SK-N-SH treated with all-trans-retinoic acid at 6 μM for 48 hours (cell line): Measurements from ENCODE around the gene CBL.

Experiments used
- ATAC-seq: fragments of 200-7000 bp; cut with Tn5 transposase; 3 replicates; pipeline ENCODE4 v1.9.1; 2020; ENCODE audit warnings: mild to moderate bottlenecking, moderate library complexity
- ARNTL ChIP-seq: fragments of 450-650 bp; formaldehyde crosslinking; IDR thresholded peaks from 2 replicates; pipeline ENCODE4 v1.5.0; 2020; ENCODE audit warnings: low read depth, mild to moderate bottlenecking, moderate library complexity, borderline replicate concordance
- CREB5 ChIP-seq: fragments of 250-450 bp; sonication (Bioruptor Pico); IDR thresholded peaks from 2 replicates; pipeline ENCODE4 v1.5.1; 2020; ENCODE audit warnings: low read depth, mild to moderate bottlenecking, moderate library complexity
- CSDC2 ChIP-seq: fragments of 250-450 bp; sonication (Bioruptor Pico); IDR thresholded peaks from 2 replicates; pipeline ENCODE4 v1.5.0; 2020; ENCODE audit warnings: mild to moderate bottlenecking, moderate library complexity
- CSRNP3 ChIP-seq: fragments of 250-450 bp; sonication (Bioruptor Pico); IDR thresholded peaks from 2 replicates; pipeline ENCODE4 v1.5.1; 2021; ENCODE audit warnings: mild to moderate bottlenecking, moderate library complexity
- ESRRG ChIP-seq: fragments of 250-450 bp; sonication (Bioruptor Pico); IDR thresholded peaks from 2 replicates; pipeline ENCODE4 v1.6.1; 2021; ENCODE audit warnings: mild to moderate bottlenecking
- ISL1 ChIP-seq: fragments of 250-450 bp; sonication (Bioruptor Pico); IDR thresholded peaks from 2 replicates; pipeline ENCODE4 v2.1.2; 2022; ENCODE audit warnings: mild to moderate bottlenecking, moderate library complexity
- OSR1 ChIP-seq: fragments of 250-450 bp; sonication (Bioruptor Pico); IDR thresholded peaks from 2 replicates; pipeline ENCODE4 v1.8.0; 2022; ENCODE audit warnings: moderate library complexity, mild to moderate bottlenecking, inconsistent platforms
- PATZ1 ChIP-seq: fragments of 250-450 bp; sonication (Bioruptor Pico); IDR thresholded peaks from 2 replicates; pipeline ENCODE4 v1.8.0; 2020; ENCODE audit warnings: mild to moderate bottlenecking, moderate library complexity, borderline replicate concordance
- POU6F1 ChIP-seq: fragments of 250-450 bp; sonication (Bioruptor Pico); IDR thresholded peaks from 2 replicates; pipeline ENCODE4 v1.8.0; 2021; ENCODE audit warnings: low read depth, mild to moderate bottlenecking, moderate library complexity, borderline replicate concordance
- SNAI2 ChIP-seq: fragments of 250-450 bp; sonication (Bioruptor Pico); IDR thresholded peaks from 2 replicates; pipeline ENCODE4 v1.5.0; 2020; ENCODE audit warnings: mild to moderate bottlenecking, moderate library complexity
- TCF4 ChIP-seq: fragments of 250-450 bp; sonication (Bioruptor Pico); IDR thresholded peaks from 2 replicates; pipeline ENCODE4 v1.8.0; 2021; ENCODE audit warnings: mild to moderate bottlenecking, moderate library complexity, borderline replicate concordance
- TOX ChIP-seq: fragments of 250-450 bp; sonication (Bioruptor Pico); IDR thresholded peaks from 2 replicates; pipeline ENCODE4 v1.8.0; 2021; ENCODE audit warnings: mild to moderate bottlenecking, moderate library complexity, borderline replicate concordance
- TSHZ2 ChIP-seq: fragments of 250-450 bp; sonication (Bioruptor Pico); IDR thresholded peaks from 2 replicates; pipeline ENCODE4 v1.5.0; 2020; ENCODE audit warnings: mild to moderate bottlenecking, moderate library complexity
- ZC3H10 ChIP-seq: fragments of 250-450 bp; sonication (Bioruptor Pico); IDR thresholded peaks from 2 replicates; pipeline ENCODE4 v1.5.1; 2021; ENCODE audit warnings: mild to moderate bottlenecking, moderate library complexity
- ZFP3 ChIP-seq: fragments of 250-450 bp; sonication (Bioruptor Pico); IDR thresholded peaks from 2 replicates; pipeline ENCODE4 v1.5.0; 2020; ENCODE audit warnings: mild to moderate bottlenecking, moderate library complexity
- ZFP30 ChIP-seq: fragments of 450-650 bp; formaldehyde crosslinking; IDR thresholded peaks from 2 replicates; pipeline ENCODE4 v1.5.0; 2022; ENCODE audit warnings: mild to moderate bottlenecking, moderate library complexity
- ZNF565 ChIP-seq: fragments of 450-650 bp; formaldehyde crosslinking; conservative IDR thresholded peaks from 2 replicates; pipeline ENCODE4 v1.5.0; 2020; ENCODE audit warnings: low read depth, mild to moderate bottlenecking, moderate library complexity
- ZNF70 ChIP-seq: fragments of 450-650 bp; formaldehyde crosslinking; IDR thresholded peaks from 2 replicates; pipeline ENCODE4 v1.5.0; 2020; ENCODE audit warnings: mild to moderate bottlenecking, moderate library complexity
- ZNF8 ChIP-seq: fragments of 450-650 bp; formaldehyde crosslinking; IDR thresholded peaks from 2 replicates; pipeline ENCODE4 v1.5.0; 2020; ENCODE audit warnings: mild to moderate bottlenecking, moderate library complexity

CBL gene

GRCh38 chr11:119157063-119157462, 49.1 kb upstream of the CBL start (continued):
- TF ChIP-seq CREB5 (CRISPR knock-in tag), result no peak
- TF ChIP-seq SNAI2, result no peak
- TF ChIP-seq ESRRG (CRISPR knock-in tag), result no peak
- TF ChIP-seq TCF4 (CRISPR knock-in tag), result no peak

GRCh38 chr11:119158467-119158866, 47.7 kb upstream of the CBL start:
- TF ChIP-seq ISL1 (CRISPR knock-in tag), result no peak
- TF ChIP-seq CREB5 (CRISPR knock-in tag), result no peak
- no peak for TF ChIP-seq TSHZ2 (CRISPR knock-in tag)
- no peak for TF ChIP-seq ESRRG (CRISPR knock-in tag)
- no peak for TF ChIP-seq PATZ1 (CRISPR knock-in tag)
- no peak for TF ChIP-seq TOX (CRISPR knock-in tag)
- no peak for TF ChIP-seq ZNF565 (CRISPR knock-in tag)
- TF ChIP-seq POU6F1 (CRISPR knock-in tag), result no peak
- no peak for TF ChIP-seq ZC3H10 (CRISPR knock-in tag)
- no peak for TF ChIP-seq TCF4 (CRISPR knock-in tag)
- no peak for TF ChIP-seq ZFP30 (CRISPR knock-in tag)
- no peak for TF ChIP-seq OSR1 (CRISPR knock-in tag)
- no peak for TF ChIP-seq ZFP3 (CRISPR knock-in tag)
- no peak for TF ChIP-seq ZNF8 (CRISPR knock-in tag)
- TF ChIP-seq CSDC2 (CRISPR knock-in tag), result no peak
- TF ChIP-seq, all 23 proteins: peak for 0
- ATAC-seq, result no peak

- ATAC-seq, result no peak
- TF ChIP-seq ZNF70 (CRISPR knock-in tag) (no peak), CSDC2 (CRISPR knock-in tag) (no peak), ARNTL (CRISPR knock-in tag) (no peak), ZNF565 (CRISPR knock-in tag) (no peak), POU6F1 (CRISPR knock-in tag) (no peak), TSHZ2 (CRISPR knock-in tag) (no peak), CSRNP3 (CRISPR knock-in tag) (no peak), OSR1 (CRISPR knock-in tag) (no peak), PATZ1 (CRISPR knock-in tag) (no peak), ISL1 (CRISPR knock-in tag) (no peak), ESRRG (CRISPR knock-in tag) (no peak), TCF4 (CRISPR knock-in tag) (no peak)
These were observed 46.0 kb upstream of the CBL start for GRCh38 chr11:119160151-119160550.
